Endothelial cell (in vitro differentiated cells): ENCODE data around the gene PTPRE. TPM values are rescaled to one million over a fixed set of nuclear protein-coding genes. Genes with fewer than 3 reads are reported as not detected.

Experiments used
- DNase-seq: peaks from one replicate; pipeline ENCODE4 v3.0.0; 2021; ENCODE audit warnings: low spot score
- H3K27ac Mint-ChIP-seq: one replicate; pipeline ENCODE4 v1.8.0; 2021; ENCODE audit warnings: mixed read lengths, inconsistent platforms; ENCODE audit not compliant: unreplicated experiment
- H3K27me3 Mint-ChIP-seq: one replicate; pipeline ENCODE4 v1.8.0; 2021; ENCODE audit warnings: mild to moderate bottlenecking, moderate library complexity, mixed read lengths, inconsistent platforms; ENCODE audit not compliant: unreplicated experiment
- H3K36me3 Mint-ChIP-seq: one replicate; pipeline ENCODE4 v1.8.0; 2021; ENCODE audit warnings: mild to moderate bottlenecking, low read depth, mixed read lengths, inconsistent platforms; ENCODE audit not compliant: unreplicated experiment
- H3K4me1 Mint-ChIP-seq: one replicate; pipeline ENCODE4 v1.8.0; 2021; ENCODE audit warnings: mild to moderate bottlenecking, mixed read lengths, inconsistent platforms; ENCODE audit not compliant: unreplicated experiment
- H3K4me3 Mint-ChIP-seq: one replicate; pipeline ENCODE4 v1.8.0; 2021; ENCODE audit warnings: mild to moderate bottlenecking, mixed read lengths, inconsistent platforms; ENCODE audit not compliant: unreplicated experiment
- H3K9me3 Mint-ChIP-seq: one replicate; pipeline ENCODE4 v1.8.0; 2021; ENCODE audit warnings: mixed read lengths, inconsistent platforms; ENCODE audit not compliant: unreplicated experiment
- CTCF ChIP-seq: fragments of 200-600 bp; sonication (generic); IDR thresholded peaks from one replicate; pipeline ENCODE4 v1.5.0; 2021; ENCODE audit warnings: antibody characterized with exemption; ENCODE audit not compliant: unreplicated experiment
- total RNA-seq: library from RNA; stranded (reverse); fragmentation: NEBNext Ultra II Directional; extraction: Animal tissue kit (Norgen Biotek cat#: 25700); gene quantifications from one replicate; pipeline ENCODE4 v1.2.1, GENCODE V29; 2021; ENCODE audit not compliant: unreplicated experiment

Gene PTPRE
- total RNA-seq, 1 donor from 2014 or later, result 117 TPM

- Mint-ChIP-seq H3K36me3 (peaks cover 15% of the 10 kb centered on the region), H3K9me3 (no peaks in the 10 kb centered on the region), H3K27me3 (no peaks in the 10 kb centered on the region), H3K4me3 (no peak overlapping the region), H3K4me1 (peaks cover 71% of the 10 kb centered on the region), H3K27ac (peak overlapping the region; percentile 68)
- TF ChIP-seq CTCF, result no peak
- peak; percentile 45 for DNase-seq
These were observed 70.6 kb downstream of the PTPRE start for GRCh38 chr10:127977357-127978009.

- no peak for TF ChIP-seq CTCF
- peaks cover 68% of the 10 kb centered on the region for H3K4me1 Mint-ChIP-seq
- H3K36me3 Mint-ChIP-seq, result peaks cover 20% of the 10 kb centered on the region
- H3K27me3 Mint-ChIP-seq, result peaks cover 2% of the 10 kb centered on the region
- no peaks in the 10 kb centered on the region for H3K9me3 Mint-ChIP-seq
- no peak overlapping the region for H3K27ac Mint-ChIP-seq
- no peak overlapping the region for H3K4me3 Mint-ChIP-seq
- no peak for DNase-seq
These were observed 71.6 kb downstream of the PTPRE start for GRCh38 chr10:127978481-127978880.

GRCh38 chr10:127979045-127979444 is 72.1 kb downstream of the PTPRE start:
- Mint-ChIP-seq H3K27ac (peak overlapping the region; percentile 86), H3K36me3 (peaks cover 24% of the 10 kb centered on the region), H3K4me1 (peaks cover 66% of the 10 kb centered on the region), H3K9me3 (no peaks in the 10 kb centered on the region), H3K27me3 (peaks cover 4% of the 10 kb centered on the region), H3K4me3 (no peak overlapping the region)
- no peak for TF ChIP-seq CTCF
- no peak for DNase-seq

- H3K9me3 Mint-ChIP-seq, result no peaks in the 10 kb centered on the region
- no peak for TF ChIP-seq CTCF
- H3K36me3 Mint-ChIP-seq, result peaks cover 28% of the 10 kb centered on the region
- H3K4me1 Mint-ChIP-seq, result peaks cover 63% of the 10 kb centered on the region
- DNase-seq, result no peak
- H3K27ac Mint-ChIP-seq, result peak overlapping the region; percentile 16
- H3K4me3 Mint-ChIP-seq, result peak overlapping the region; percentile 48
- H3K27me3 Mint-ChIP-seq, result peaks cover 4% of the 10 kb centered on the region
These were observed 72.7 kb downstream of the PTPRE start for GRCh38 chr10:127979566-127979965.

- peaks cover 53% of the 10 kb centered on the region for H3K4me1 Mint-ChIP-seq
- TF ChIP-seq CTCF, result no peak
- no peak for DNase-seq
- H3K36me3 Mint-ChIP-seq, result peaks cover 31% of the 10 kb centered on the region
- H3K27ac Mint-ChIP-seq, result no peak overlapping the region
- H3K27me3 Mint-ChIP-seq, result peaks cover 4% of the 10 kb centered on the region
- H3K9me3 Mint-ChIP-seq, result no peaks in the 10 kb centered on the region
- no peak overlapping the region for H3K4me3 Mint-ChIP-seq
These were observed 74.0 kb downstream of the PTPRE start for GRCh38 chr10:127980898-127981297.
